ENCODE measurements around the gene TAAR5. TPM values are rescaled to one million over a fixed set of nuclear protein-coding genes. Genes with fewer than 3 reads are reported as not detected.
"Not testable (repeated sequence)": the region's sequence is repeated elsewhere in the genome, so short reads cannot be mapped to it uniquely, and the experiment has no call there.

Gene TAAR5
- total RNA-seq, 1 experiment from 2014 or later, result not detected

GRCh38 chr6:132584698-132585097 is 4.8 kb downstream of the TAAR5 start:
- in situ Hi-C loops (cut with HindIII; ENCODE audit: low sequenced_read_pairs), result no loop called here
- no peak for DNase-seq (ENCODE audit: low spot score)

GRCh38 chr6:132571774-132572173 is 17.8 kb downstream of the TAAR5 start:
- in situ Hi-C loops (cut with HindIII; ENCODE audit: low sequenced_read_pairs), result no loop called here
- no peak for DNase-seq (ENCODE audit: low spot score)

GRCh38 chr6:132570221-132570777 is 19.2 kb downstream of the TAAR5 start, which contains the start of gene TAAR6:
TAAR6 (plus strand) TSS chr6:132570322; CDS start chr6:132570322, 0 bp downstream.
- in situ Hi-C loops (cut with HindIII; ENCODE audit: low sequenced_read_pairs), result no loop called here
- no peak for DNase-seq (ENCODE audit: low spot score)

GRCh38 chr6:132569170-132569569 is 20.4 kb downstream of the TAAR5 start:
- no peak for DNase-seq (ENCODE audit: low spot score)
- in situ Hi-C loops (cut with HindIII; ENCODE audit: low sequenced_read_pairs), result no loop called here

- in situ Hi-C loops (cut with HindIII; ENCODE audit: low sequenced_read_pairs), result no loop called here
- DNase-seq (ENCODE audit: low spot score), result no peak
These were observed 20.9 kb downstream of the TAAR5 start for GRCh38 chr6:132568611-132569010.

GRCh38 chr6:132567566-132567965 is 22.0 kb downstream of the TAAR5 start:
- in situ Hi-C loops (cut with HindIII; ENCODE audit: low sequenced_read_pairs), result no loop called here
- no peak for DNase-seq (ENCODE audit: low spot score)

- no peak for DNase-seq (ENCODE audit: low spot score)
- in situ Hi-C loops (cut with HindIII; ENCODE audit: low sequenced_read_pairs), result no loop called here
These were observed 23.1 kb downstream of the TAAR5 start for GRCh38 chr6:132566404-132566803.

- in situ Hi-C loops (cut with HindIII; ENCODE audit: low sequenced_read_pairs); DNase-seq (ENCODE audit: low spot score): not testable (repeated sequence)
These were observed 29.5 kb downstream of the TAAR5 start for GRCh38 chr6:132560087-132560486.

GRCh38 chr6:132552372-132552771 is 37.2 kb downstream of the TAAR5 start, which contains the start of gene TAAR8:
TAAR8 (plus strand) TSS chr6:132552672; CDS start chr6:132552693, 21 bp downstream.
- DNase-seq (ENCODE audit: low spot score), result no peak
- in situ Hi-C loops (cut with HindIII; ENCODE audit: low sequenced_read_pairs), result no loop called here

GRCh38 chr6:132551214-132551613 is 38.3 kb downstream of the TAAR5 start:
- in situ Hi-C loops (cut with HindIII; ENCODE audit: low sequenced_read_pairs), result no loop called here

GRCh38 chr6:132548746-132549463 is 40.6 kb downstream of the TAAR5 start:
- in situ Hi-C loops (cut with HindIII; ENCODE audit: low sequenced_read_pairs), result loop anchor here (25.0 kb wide), 1 partner anchor 238 kb away; the partner anchor contains the start of gene SLC18B1

More at GRCh38 chr6:132551214-132551613, 38.3 kb downstream of the TAAR5 start:
- DNase-seq (ENCODE audit: low spot score), result no peak

GRCh38 chr6:132544826-132545225 is 44.7 kb downstream of the TAAR5 start:
- in situ Hi-C loops (cut with HindIII; ENCODE audit: low sequenced_read_pairs), result loop anchor here (25.0 kb wide), 1 partner anchor 242 kb away; the partner anchor contains the start of gene SLC18B1
- no peak for DNase-seq (ENCODE audit: low spot score)

More at GRCh38 chr6:132548746-132549463, 40.6 kb downstream of the TAAR5 start:
- no peak for DNase-seq (ENCODE audit: low spot score)

Other genes starting within 250 kb of the TAAR5 start
- gene MOXD1, start 188.3 kb downstream of the TAAR5 start, total RNA-seq (2014; rRNA removed; shearing (Covaris generic)), result not detected in 2 replicates
- 1.4 and 3.5 TPM in 2 replicates for gene STX7, start 76.6 kb downstream of the TAAR5 start, total RNA-seq (2014; rRNA removed; shearing (Covaris generic))
- not detected in 2 replicates for gene TAAR9, start 51.5 kb downstream of the TAAR5 start, total RNA-seq (2014; rRNA removed; shearing (Covaris generic))
- not detected in 2 replicates for gene TAAR8, start 37.1 kb downstream of the TAAR5 start, total RNA-seq (2014; rRNA removed; shearing (Covaris generic))
- gene TAAR6, start 19.4 kb downstream of the TAAR5 start, total RNA-seq (2014; rRNA removed; shearing (Covaris generic)), result not detected in 2 replicates
- not detected in 2 replicates for gene TAAR2, start 34.5 kb upstream of the TAAR5 start, total RNA-seq (2014; rRNA removed; shearing (Covaris generic))
- not detected in 2 replicates for gene TAAR1, start 69.4 kb upstream of the TAAR5 start, total RNA-seq (2014; rRNA removed; shearing (Covaris generic))
- not detected in 2 replicates for gene VNN1, start 124.3 kb upstream of the TAAR5 start, total RNA-seq (2014; rRNA removed; shearing (Covaris generic))
- not detected in 2 replicates for gene VNN2, start 168.2 kb upstream of the TAAR5 start, total RNA-seq (2014; rRNA removed; shearing (Covaris generic))
- 10.8 and 15.5 TPM in 2 replicates for gene SLC18B1, start 208.9 kb upstream of the TAAR5 start, total RNA-seq (2014; rRNA removed; shearing (Covaris generic))
- gene RPS12, start 224.8 kb upstream of the TAAR5 start, total RNA-seq (2014; rRNA removed; shearing (Covaris generic)), result 1,276 and 1,316 TPM in 2 replicates